WTC11 (cell line): ENCODE measurements around the gene PDF. TPM values are rescaled to one million over a fixed set of nuclear protein-coding genes. Genes with fewer than 3 reads are reported as not detected.

Experiments
- ATAC-seq: fragments of 200-7000 bp; cut with Tn5 transposase; 2 replicates; pipeline ENCODE4 v1.10.0; 2021; ENCODE audit warnings: mild to moderate bottlenecking, moderate library complexity
- CTCF ChIA-PET: fragments of 300-600 bp; sonication (Branson Sonifier 250); formaldehyde crosslinking; loops from one replicate; lab custom pipeline; 2021; ENCODE audit warnings: antibody characterized with exemption; lab: Charles Lee
- POLR2A ChIA-PET: fragments of 350-600 bp; sonication (Branson Sonifier 250); formaldehyde crosslinking; loops from one replicate; lab custom pipeline; 2021; ENCODE audit warnings: antibody characterized with exemption; lab: Charles Lee
- DNase-seq: peaks from one replicate; pipeline ENCODE4 v3.0.0; 2021; ENCODE audit warnings: low spot score
- H3K27ac Mint-ChIP-seq: 2 replicates; pipeline ENCODE4 v1.8.0; 2021; ENCODE audit warnings: mixed read lengths
- H3K27me3 Mint-ChIP-seq: 2 replicates; pipeline ENCODE4 v1.8.0; 2021; ENCODE audit warnings: low read depth, mild to moderate bottlenecking, moderate library complexity, mixed read lengths
- H3K36me3 Mint-ChIP-seq: 2 replicates; pipeline ENCODE4 v1.8.0; 2021; ENCODE audit warnings: mixed read lengths
- H3K4me1 Mint-ChIP-seq: 2 replicates; pipeline ENCODE4 v1.8.0; 2022; ENCODE audit warnings: mixed read lengths
- H3K4me3 Mint-ChIP-seq: 2 replicates; pipeline ENCODE4 v1.8.0; 2021; ENCODE audit warnings: mild to moderate bottlenecking, moderate library complexity, mixed read lengths
- H3K9me3 Mint-ChIP-seq: 2 replicates; pipeline ENCODE4 v1.8.0; 2021; ENCODE audit warnings: mixed read lengths
- ATF1 ChIP-seq: sonication (generic); formaldehyde crosslinking; IDR thresholded peaks from 2 replicates; pipeline ENCODE4 v1.8.1; 2023; ENCODE audit warnings: mild to moderate bottlenecking, moderate library complexity, missing genetic modification reagents
- CREB1 ChIP-seq: sonication (generic); formaldehyde crosslinking; IDR thresholded peaks from 2 replicates; pipeline ENCODE4 v1.8.0; 2023; ENCODE audit warnings: mild to moderate bottlenecking, missing genetic modification reagents
- E2F1 ChIP-seq: sonication (generic); formaldehyde crosslinking; IDR thresholded peaks from 2 replicates; pipeline ENCODE4 v1.8.0; 2022; ENCODE audit warnings: mild to moderate bottlenecking, missing genetic modification reagents
- ELF4 ChIP-seq: sonication (generic); formaldehyde crosslinking; IDR thresholded peaks from 2 replicates; pipeline ENCODE4 v1.8.1; 2022; ENCODE audit warnings: low read depth, mild to moderate bottlenecking, moderate library complexity, missing genetic modification reagents
- ETV6 ChIP-seq: sonication (generic); formaldehyde crosslinking; IDR thresholded peaks from 2 replicates; pipeline ENCODE4 v1.8.1; 2022; ENCODE audit warnings: mild to moderate bottlenecking, missing genetic modification reagents
- FOXP1 ChIP-seq: sonication (generic); formaldehyde crosslinking; IDR thresholded peaks from 2 replicates; pipeline ENCODE4 v1.8.0; 2022; ENCODE audit warnings: missing genetic modification reagents, mild to moderate bottlenecking, moderate library complexity, borderline replicate concordance
- GRHL2 ChIP-seq: fragments of 250-450 bp; sonication (Bioruptor Pico); IDR thresholded peaks from 2 replicates; pipeline ENCODE4 v1.8.0; 2022; ENCODE audit warnings: mild to moderate bottlenecking, moderate library complexity; ENCODE audit not compliant: insufficient replicate concordance, severe bottlenecking
- IRF2 ChIP-seq: sonication (generic); formaldehyde crosslinking; IDR thresholded peaks from 2 replicates; pipeline ENCODE4 v1.8.0; 2022; ENCODE audit warnings: low read depth, missing genetic modification reagents, borderline replicate concordance
- KAT7 ChIP-seq: sonication (generic); formaldehyde crosslinking; IDR thresholded peaks from 2 replicates; pipeline ENCODE4 v1.8.1; 2023; ENCODE audit warnings: missing genetic modification reagents, mild to moderate bottlenecking, borderline replicate concordance
- MXD4 ChIP-seq: fragments of 250-450 bp; sonication (Bioruptor Pico); IDR thresholded peaks from 2 replicates; pipeline ENCODE4 v1.8.0; 2021; ENCODE audit warnings: mild to moderate bottlenecking, moderate library complexity, borderline replicate concordance
- NFATC4 ChIP-seq: fragments of 250-450 bp; sonication (Bioruptor Pico); IDR thresholded peaks from 2 replicates; pipeline ENCODE4 v1.9.0; 2021; ENCODE audit warnings: mild to moderate bottlenecking
- RORB ChIP-seq: fragments of 250-450 bp; sonication (Bioruptor Pico); IDR thresholded peaks from 2 replicates; pipeline ENCODE4 v1.9.0; 2021; ENCODE audit warnings: mild to moderate bottlenecking
- SMAD3 ChIP-seq: sonication (generic); formaldehyde crosslinking; IDR thresholded peaks from 2 replicates; pipeline ENCODE4 v1.8.0; 2022; ENCODE audit warnings: missing genetic modification reagents, mild to moderate bottlenecking, borderline replicate concordance
- SP1 ChIP-seq: sonication (generic); formaldehyde crosslinking; conservative IDR thresholded peaks from 2 replicates; pipeline ENCODE4 v1.8.1; 2022; ENCODE audit warnings: missing genetic modification reagents
- TCF7 ChIP-seq: sonication (generic); formaldehyde crosslinking; IDR thresholded peaks from 2 replicates; pipeline ENCODE4 v1.8.0; 2022; ENCODE audit warnings: mild to moderate bottlenecking, low read depth, missing genetic modification reagents, moderate library complexity
- TEAD4 ChIP-seq: sonication (generic); formaldehyde crosslinking; IDR thresholded peaks from 2 replicates; pipeline ENCODE4 v1.8.0; 2022; ENCODE audit warnings: mild to moderate bottlenecking, missing genetic modification reagents
- USF1 ChIP-seq: sonication (generic); formaldehyde crosslinking; IDR thresholded peaks from 2 replicates; pipeline ENCODE4 v1.8.0; 2022; ENCODE audit warnings: mild to moderate bottlenecking, missing genetic modification reagents
- ZNF219 ChIP-seq: sonication (generic); formaldehyde crosslinking; IDR thresholded peaks from 2 replicates; pipeline ENCODE4 v1.8.0; 2023; ENCODE audit warnings: missing genetic modification reagents, mild to moderate bottlenecking, borderline replicate concordance
- ZNF423 ChIP-seq: fragments of 250-450 bp; sonication (Bioruptor Pico); IDR thresholded peaks from 2 replicates; pipeline ENCODE4 v2.1.2; 2022; ENCODE audit warnings: mild to moderate bottlenecking, moderate library complexity
- total RNA-seq: library from RNA; stranded (reverse); gene quantifications from 3 replicates; pipeline ENCODE4 v1.2.3, GENCODE V29; 2021
- TF ChIP-seq, protein P1 (sequence below): sonication (generic); formaldehyde crosslinking; IDR thresholded peaks from 2 replicates; pipeline ENCODE4 v1.8.1; 2022; ENCODE audit warnings: mild to moderate bottlenecking, missing genetic modification reagents, moderate library complexity, borderline replicate concordance
- TF ChIP-seq, protein P2 (sequence below): sonication (generic); formaldehyde crosslinking; IDR thresholded peaks from 2 replicates; pipeline ENCODE4 v1.8.1; 2023; ENCODE audit warnings: mild to moderate bottlenecking, missing genetic modification reagents
- TF ChIP-seq, protein P3 (sequence below): sonication (generic); formaldehyde crosslinking; IDR thresholded peaks from 2 replicates; pipeline ENCODE4 v1.8.1; 2022; ENCODE audit warnings: mild to moderate bottlenecking, moderate library complexity, missing genetic modification reagents
- TF ChIP-seq, protein P4 (sequence below): fragments of 250-450 bp; sonication (Bioruptor Pico); IDR thresholded peaks from 2 replicates; pipeline ENCODE4 v1.9.0; 2021; ENCODE audit warnings: mild to moderate bottlenecking
- TF ChIP-seq, protein P5 (sequence below): fragments of 250-450 bp; sonication (Bioruptor Pico); IDR thresholded peaks from 2 replicates; pipeline ENCODE4 v1.9.0; 2021; ENCODE audit warnings: moderate library complexity, mild to moderate bottlenecking, inconsistent platforms, borderline replicate concordance
- TF ChIP-seq, protein P6 (sequence below): fragments of 200-600 bp; IDR thresholded peaks from 2 replicates; pipeline ENCODE4 v1.8.0; 2022; ENCODE audit warnings: antibody characterized with exemption
- TF ChIP-seq, protein P7 (sequence below): sonication (generic); formaldehyde crosslinking; IDR thresholded peaks from 2 replicates; pipeline ENCODE4 v1.8.0; 2023; ENCODE audit warnings: mild to moderate bottlenecking, missing genetic modification reagents

PDF gene
- total RNA-seq, 1 experiment from 2014 or later: 28.2 TPM

- TF ChIP-seq, protein P1, sequence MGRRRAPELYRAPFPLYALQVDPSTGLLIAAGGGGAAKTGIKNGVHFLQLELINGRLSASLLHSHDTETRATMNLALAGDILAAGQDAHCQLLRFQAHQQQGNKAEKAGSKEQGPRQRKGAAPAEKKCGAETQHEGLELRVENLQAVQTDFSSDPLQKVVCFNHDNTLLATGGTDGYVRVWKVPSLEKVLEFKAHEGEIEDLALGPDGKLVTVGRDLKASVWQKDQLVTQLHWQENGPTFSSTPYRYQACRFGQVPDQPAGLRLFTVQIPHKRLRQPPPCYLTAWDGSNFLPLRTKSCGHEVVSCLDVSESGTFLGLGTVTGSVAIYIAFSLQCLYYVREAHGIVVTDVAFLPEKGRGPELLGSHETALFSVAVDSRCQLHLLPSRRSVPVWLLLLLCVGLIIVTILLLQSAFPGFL (CRISPR knock-in tag): no peak
- no peak for TF ChIP-seq ELF4 (CRISPR knock-in tag)
- TF ChIP-seq SP1 (CRISPR knock-in tag): no peak
- no peak for TF ChIP-seq FOXP1 (CRISPR knock-in tag)
- TF ChIP-seq KAT7 (CRISPR knock-in tag): no peak
- TF ChIP-seq, protein P2, sequence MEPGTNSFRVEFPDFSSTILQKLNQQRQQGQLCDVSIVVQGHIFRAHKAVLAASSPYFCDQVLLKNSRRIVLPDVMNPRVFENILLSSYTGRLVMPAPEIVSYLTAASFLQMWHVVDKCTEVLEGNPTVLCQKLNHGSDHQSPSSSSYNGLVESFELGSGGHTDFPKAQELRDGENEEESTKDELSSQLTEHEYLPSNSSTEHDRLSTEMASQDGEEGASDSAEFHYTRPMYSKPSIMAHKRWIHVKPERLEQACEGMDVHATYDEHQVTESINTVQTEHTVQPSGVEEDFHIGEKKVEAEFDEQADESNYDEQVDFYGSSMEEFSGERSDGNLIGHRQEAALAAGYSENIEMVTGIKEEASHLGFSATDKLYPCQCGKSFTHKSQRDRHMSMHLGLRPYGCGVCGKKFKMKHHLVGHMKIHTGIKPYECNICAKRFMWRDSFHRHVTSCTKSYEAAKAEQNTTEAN (CRISPR knock-in tag): no peak
- no peak for TF ChIP-seq ZNF219 (CRISPR knock-in tag)
- TF ChIP-seq TEAD4 (CRISPR knock-in tag): no peak
Measured at GRCh38 chr16:69373019-69373418, 42.6 kb upstream of the PDF start (continued).

- Mint-ChIP-seq H3K36me3 (peaks cover 59% of the 10 kb centered on the region), H3K4me3 (no peak overlapping the region), H3K27me3 (no peaks in the 10 kb centered on the region), H3K9me3 (no peaks in the 10 kb centered on the region), H3K4me1 (no peaks in the 10 kb centered on the region), H3K27ac (no peak overlapping the region)
- TF ChIP-seq TCF7 (CRISPR knock-in tag) (no peak), GRHL2 (CRISPR knock-in tag) (no peak), ZNF423 (no peak), CREB1 (no peak), KAT7 (CRISPR knock-in tag) (no peak), ATF1 (CRISPR knock-in tag) (no peak), MXD4 (CRISPR knock-in tag) (no peak), IRF2 (no peak), SMAD3 (CRISPR knock-in tag) (no peak), ELF4 (CRISPR knock-in tag) (no peak), NFATC4 (no peak), RORB (no peak), E2F1 (CRISPR knock-in tag) (no peak), USF1 (CRISPR knock-in tag) (no peak), ETV6 (CRISPR knock-in tag) (no peak)
- TF ChIP-seq, protein P3, sequence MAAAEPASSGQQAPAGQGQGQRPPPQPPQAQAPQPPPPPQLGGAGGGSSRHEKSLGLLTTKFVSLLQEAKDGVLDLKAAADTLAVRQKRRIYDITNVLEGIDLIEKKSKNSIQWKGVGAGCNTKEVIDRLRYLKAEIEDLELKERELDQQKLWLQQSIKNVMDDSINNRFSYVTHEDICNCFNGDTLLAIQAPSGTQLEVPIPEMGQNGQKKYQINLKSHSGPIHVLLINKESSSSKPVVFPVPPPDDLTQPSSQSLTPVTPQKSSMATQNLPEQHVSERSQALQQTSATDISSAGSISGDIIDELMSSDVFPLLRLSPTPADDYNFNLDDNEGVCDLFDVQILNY: no peak
- TF ChIP-seq, protein P4, sequence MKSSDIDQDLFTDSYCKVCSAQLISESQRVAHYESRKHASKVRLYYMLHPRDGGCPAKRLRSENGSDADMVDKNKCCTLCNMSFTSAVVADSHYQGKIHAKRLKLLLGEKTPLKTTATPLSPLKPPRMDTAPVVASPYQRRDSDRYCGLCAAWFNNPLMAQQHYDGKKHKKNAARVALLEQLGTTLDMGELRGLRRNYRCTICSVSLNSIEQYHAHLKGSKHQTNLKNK (CRISPR knock-in tag): no peak
- TF ChIP-seq, protein P5, sequence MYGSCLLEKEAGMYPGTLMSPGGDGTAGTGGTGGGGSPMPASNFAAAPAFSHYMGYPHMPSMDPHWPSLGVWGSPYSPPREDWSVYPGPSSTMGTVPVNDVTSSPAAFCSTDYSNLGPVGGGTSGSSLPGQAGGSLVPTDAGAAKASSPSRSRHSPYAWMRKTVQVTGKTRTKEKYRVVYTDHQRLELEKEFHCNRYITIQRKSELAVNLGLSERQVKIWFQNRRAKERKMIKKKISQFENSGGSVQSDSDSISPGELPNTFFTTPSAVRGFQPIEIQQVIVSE (CRISPR knock-in tag): no peak
- TF ChIP-seq, protein P6, sequence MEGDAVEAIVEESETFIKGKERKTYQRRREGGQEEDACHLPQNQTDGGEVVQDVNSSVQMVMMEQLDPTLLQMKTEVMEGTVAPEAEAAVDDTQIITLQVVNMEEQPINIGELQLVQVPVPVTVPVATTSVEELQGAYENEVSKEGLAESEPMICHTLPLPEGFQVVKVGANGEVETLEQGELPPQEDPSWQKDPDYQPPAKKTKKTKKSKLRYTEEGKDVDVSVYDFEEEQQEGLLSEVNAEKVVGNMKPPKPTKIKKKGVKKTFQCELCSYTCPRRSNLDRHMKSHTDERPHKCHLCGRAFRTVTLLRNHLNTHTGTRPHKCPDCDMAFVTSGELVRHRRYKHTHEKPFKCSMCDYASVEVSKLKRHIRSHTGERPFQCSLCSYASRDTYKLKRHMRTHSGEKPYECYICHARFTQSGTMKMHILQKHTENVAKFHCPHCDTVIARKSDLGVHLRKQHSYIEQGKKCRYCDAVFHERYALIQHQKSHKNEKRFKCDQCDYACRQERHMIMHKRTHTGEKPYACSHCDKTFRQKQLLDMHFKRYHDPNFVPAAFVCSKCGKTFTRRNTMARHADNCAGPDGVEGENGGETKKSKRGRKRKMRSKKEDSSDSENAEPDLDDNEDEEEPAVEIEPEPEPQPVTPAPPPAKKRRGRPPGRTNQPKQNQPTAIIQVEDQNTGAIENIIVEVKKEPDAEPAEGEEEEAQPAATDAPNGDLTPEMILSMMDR: no peak
- TF ChIP-seq, protein P7, sequence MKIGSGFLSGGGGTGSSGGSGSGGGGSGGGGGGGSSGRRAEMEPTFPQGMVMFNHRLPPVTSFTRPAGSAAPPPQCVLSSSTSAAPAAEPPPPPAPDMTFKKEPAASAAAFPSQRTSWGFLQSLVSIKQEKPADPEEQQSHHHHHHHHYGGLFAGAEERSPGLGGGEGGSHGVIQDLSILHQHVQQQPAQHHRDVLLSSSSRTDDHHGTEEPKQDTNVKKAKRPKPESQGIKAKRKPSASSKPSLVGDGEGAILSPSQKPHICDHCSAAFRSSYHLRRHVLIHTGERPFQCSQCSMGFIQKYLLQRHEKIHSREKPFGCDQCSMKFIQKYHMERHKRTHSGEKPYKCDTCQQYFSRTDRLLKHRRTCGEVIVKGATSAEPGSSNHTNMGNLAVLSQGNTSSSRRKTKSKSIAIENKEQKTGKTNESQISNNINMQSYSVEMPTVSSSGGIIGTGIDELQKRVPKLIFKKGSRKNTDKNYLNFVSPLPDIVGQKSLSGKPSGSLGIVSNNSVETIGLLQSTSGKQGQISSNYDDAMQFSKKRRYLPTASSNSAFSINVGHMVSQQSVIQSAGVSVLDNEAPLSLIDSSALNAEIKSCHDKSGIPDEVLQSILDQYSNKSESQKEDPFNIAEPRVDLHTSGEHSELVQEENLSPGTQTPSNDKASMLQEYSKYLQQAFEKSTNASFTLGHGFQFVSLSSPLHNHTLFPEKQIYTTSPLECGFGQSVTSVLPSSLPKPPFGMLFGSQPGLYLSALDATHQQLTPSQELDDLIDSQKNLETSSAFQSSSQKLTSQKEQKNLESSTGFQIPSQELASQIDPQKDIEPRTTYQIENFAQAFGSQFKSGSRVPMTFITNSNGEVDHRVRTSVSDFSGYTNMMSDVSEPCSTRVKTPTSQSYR: no peak
- DNase-seq (no peak), ATAC-seq (no peak)
- ChIA-PET POLR2A (no interaction called here), CTCF (no interaction called here)
Measured at GRCh38 chr16:69371564-69371963, 41.2 kb upstream of the PDF start.
